ENCODE data around the gene OVCH2.

DNA sequence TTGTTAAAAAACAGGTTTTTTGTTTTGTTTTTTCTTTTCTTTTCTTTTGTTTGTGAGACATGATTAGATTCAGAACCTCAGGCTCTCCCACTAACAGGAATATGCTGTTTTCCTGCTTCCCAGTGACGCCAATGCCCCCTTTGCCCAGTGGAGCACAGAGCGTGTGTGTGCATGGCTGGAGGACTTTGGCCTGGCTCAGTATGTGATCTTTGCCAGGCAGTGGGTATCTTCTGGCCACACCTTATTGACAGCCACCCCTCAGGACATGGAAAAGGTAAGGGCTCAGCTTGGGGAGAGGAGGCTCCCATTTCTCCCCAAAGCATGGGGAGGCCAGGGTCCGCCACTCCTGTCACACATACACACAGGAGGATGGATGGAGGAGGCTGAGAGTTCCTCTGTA is 58.0 kb downstream of the OVCH2 start:
- TF ChIP-seq, protein P1, sequence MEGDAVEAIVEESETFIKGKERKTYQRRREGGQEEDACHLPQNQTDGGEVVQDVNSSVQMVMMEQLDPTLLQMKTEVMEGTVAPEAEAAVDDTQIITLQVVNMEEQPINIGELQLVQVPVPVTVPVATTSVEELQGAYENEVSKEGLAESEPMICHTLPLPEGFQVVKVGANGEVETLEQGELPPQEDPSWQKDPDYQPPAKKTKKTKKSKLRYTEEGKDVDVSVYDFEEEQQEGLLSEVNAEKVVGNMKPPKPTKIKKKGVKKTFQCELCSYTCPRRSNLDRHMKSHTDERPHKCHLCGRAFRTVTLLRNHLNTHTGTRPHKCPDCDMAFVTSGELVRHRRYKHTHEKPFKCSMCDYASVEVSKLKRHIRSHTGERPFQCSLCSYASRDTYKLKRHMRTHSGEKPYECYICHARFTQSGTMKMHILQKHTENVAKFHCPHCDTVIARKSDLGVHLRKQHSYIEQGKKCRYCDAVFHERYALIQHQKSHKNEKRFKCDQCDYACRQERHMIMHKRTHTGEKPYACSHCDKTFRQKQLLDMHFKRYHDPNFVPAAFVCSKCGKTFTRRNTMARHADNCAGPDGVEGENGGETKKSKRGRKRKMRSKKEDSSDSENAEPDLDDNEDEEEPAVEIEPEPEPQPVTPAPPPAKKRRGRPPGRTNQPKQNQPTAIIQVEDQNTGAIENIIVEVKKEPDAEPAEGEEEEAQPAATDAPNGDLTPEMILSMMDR (IDR thresholded peaks at IDR 0.05; ENCODE audit: low read length): no peak
- no peak for TF ChIP-seq EZH2 (IDR thresholded peaks at IDR 0.05; ENCODE audit: borderline replicate concordance, low read length)
